HG02642 (cell line): ENCODE measurements around the gene LRRC28.

Source experiments
- ATAC-seq: cut with Tn5 transposase; IDR thresholded peaks from one replicate; pipeline ENCODE4 v1.9.1; 2021; ENCODE audit warnings: mild to moderate bottlenecking; ENCODE audit not compliant: unreplicated experiment, poor library complexity

LRRC28 gene

GRCh38 chr15:99411234-99411633 is 160.0 kb downstream of the LRRC28 start:
- no peak for ATAC-seq

- ATAC-seq = no peak
These were observed 160.8 kb downstream of the LRRC28 start for GRCh38 chr15:99412082-99412481.

- ATAC-seq = no peak
These were observed 161.3 kb downstream of the LRRC28 start for GRCh38 chr15:99412626-99413025.

- ATAC-seq = no peak
These were observed 162.9 kb downstream of the LRRC28 start for GRCh38 chr15:99413955-99414754.

- no peak for ATAC-seq
These were observed 163.8 kb downstream of the LRRC28 start for GRCh38 chr15:99414755-99415731.

- no peak for ATAC-seq
These were observed 165.2 kb downstream of the LRRC28 start for GRCh38 chr15:99416191-99417188.

- ATAC-seq = no peak
These were observed 169.9 kb downstream of the LRRC28 start for GRCh38 chr15:99421172-99421656.

GRCh38 chr15:99421758-99422157 is 170.5 kb downstream of the LRRC28 start:
- ATAC-seq = no peak

GRCh38 chr15:99423186-99424130 is 172.2 kb downstream of the LRRC28 start:
- ATAC-seq = no peak

GRCh38 chr15:99424131-99424571 is 172.9 kb downstream of the LRRC28 start:
- no peak for ATAC-seq

GRCh38 chr15:99424978-99425656 is 173.8 kb downstream of the LRRC28 start:
- peak; percentile 73 for ATAC-seq

- ATAC-seq = no peak
These were observed 174.5 kb downstream of the LRRC28 start for GRCh38 chr15:99425657-99426301.

GRCh38 chr15:99426431-99427105 is 175.3 kb downstream of the LRRC28 start:
- ATAC-seq = no peak

- ATAC-seq = no peak
These were observed 175.9 kb downstream of the LRRC28 start for GRCh38 chr15:99427210-99427609.

GRCh38 chr15:99427668-99428361 is 176.5 kb downstream of the LRRC28 start:
- ATAC-seq = no peak

GRCh38 chr15:99429681-99430081 is 178.4 kb downstream of the LRRC28 start:
- ATAC-seq = no peak
